HepG2 (cell line): ENCODE results near the gene NAB2. TPM values are rescaled to one million over a fixed set of nuclear protein-coding genes. Genes with fewer than 3 reads are reported as not detected.

ENCODE experiments used
- FOXC1 ChIP-seq: sonication (generic); formaldehyde crosslinking; IDR thresholded peaks from 2 replicates; pipeline ENCODE4 v1.8.0; 2022; ENCODE audit warnings: mild to moderate bottlenecking, missing genetic modification reagents, borderline replicate concordance
- JUND ChIP-seq: sonication (generic); formaldehyde crosslinking; IDR thresholded peaks from 2 replicates; pipeline ENCODE4 v1.8.0; 2022; ENCODE audit warnings: mild to moderate bottlenecking, missing genetic modification reagents
- KLF13 ChIP-seq: sonication (generic); formaldehyde crosslinking; IDR thresholded peaks from 2 replicates; pipeline ENCODE4 v1.4.0; 2020; ENCODE audit warnings: mild to moderate bottlenecking, missing genetic modification reagents
- MAFG ChIP-seq: sonication (generic); formaldehyde crosslinking; IDR thresholded peaks from 2 replicates; pipeline ENCODE4 v1.5.1; 2020; ENCODE audit warnings: mild to moderate bottlenecking, missing genetic modification reagents
- MAZ ChIP-seq, 2 experiments: sonication (generic) in 1 of 2; formaldehyde crosslinking in 1 of 2; IDR thresholded peaks; 2 replicates each; pipeline versions ENCODE4 v1.5.0 to v1.6.1; 2012 to 2020; ENCODE audit warnings: low read depth in 2 of 2, mild to moderate bottlenecking in 2 of 2, borderline replicate concordance in 1 of 2, improper control_type of control experiment in 1 of 2, low read length in 1 of 2, missing genetic modification reagents in 1 of 2, moderate library complexity in 1 of 2
- MNT ChIP-seq: fragments of 450-650 bp; IDR thresholded peaks from 2 replicates; pipeline ENCODE4 v1.6.1; 2016
- REL ChIP-seq: sonication (generic); formaldehyde crosslinking; conservative IDR thresholded peaks from 2 replicates; pipeline ENCODE4 v1.8.0; 2022; ENCODE audit warnings: mild to moderate bottlenecking, missing genetic modification reagents, moderate library complexity
- SMARCC2 ChIP-seq: fragments of 450-650 bp; IDR thresholded peaks from 2 replicates; pipeline ENCODE4 v1.6.1; 2017; ENCODE audit warnings: antibody characterized with exemption, mild to moderate bottlenecking
- TAF1 ChIP-seq: sonication (generic); formaldehyde crosslinking; IDR thresholded peaks from 2 replicates; pipeline ENCODE4 v1.4.0; 2020; ENCODE audit warnings: missing genetic modification reagents
- TBX2 ChIP-seq: sonication (generic); formaldehyde crosslinking; IDR thresholded peaks from 2 replicates; pipeline ENCODE4 v1.5.0; 2020; ENCODE audit warnings: missing genetic modification reagents, mild to moderate bottlenecking, borderline replicate concordance
- THRA ChIP-seq: sonication (generic); formaldehyde crosslinking; IDR thresholded peaks from 2 replicates; pipeline ENCODE4 v1.4.0; 2020; ENCODE audit warnings: missing genetic modification reagents, borderline replicate concordance
- YY1 ChIP-seq: IDR thresholded peaks from 2 replicates; pipeline ENCODE4 v1.6.1; 2011; ENCODE audit warnings: low read length, low read depth, moderate library complexity, mild to moderate bottlenecking; ENCODE audit not compliant: insufficient read depth, insufficient replicate concordance
- ZBTB7B ChIP-seq: sonication (generic); formaldehyde crosslinking; IDR thresholded peaks from 2 replicates; pipeline ENCODE4 v1.4.0; 2020; ENCODE audit warnings: missing genetic modification reagents
- ZNF264 ChIP-seq: sonication (generic); formaldehyde crosslinking; IDR thresholded peaks from 2 replicates; pipeline ENCODE4 v1.4.0; 2020; ENCODE audit warnings: missing genetic modification reagents
- ZNF644 ChIP-seq: IDR thresholded peaks from 2 replicates; pipeline ENCODE4 v1.6.1; 2016; ENCODE audit warnings: low read depth
- ZSCAN20 ChIP-seq: sonication (generic); formaldehyde crosslinking; IDR thresholded peaks from 2 replicates; pipeline ENCODE4 v1.4.0; 2020; ENCODE audit warnings: missing genetic modification reagents, mild to moderate bottlenecking, borderline replicate concordance
- polyA plus RNA-seq, 8 experiments: library from polyadenylated mRNA; depleted of rRNA in 3 of 8; stranded (reverse) in 7 of 8; unstranded in 1 of 8; fragments of >200 nt; fragmentation: Illumina TruSeq in 4 of 8; extraction: Trizol in 4 of 8; gene quantifications; 2 replicates each; pipeline versions ENCODE4 v1.2.1 to v1.2.3, GENCODE V29; 2011 to 2016; ENCODE audit warnings: low read depth in 4 of 8, missing spikeins in 1 of 8, mixed read lengths in 1 of 8; ENCODE audit not compliant: insufficient read depth in 1 of 8
- total RNA-seq, 5 experiments: library from RNA; depleted of rRNA; stranded (reverse); fragments of >200 nt; fragmentation: Illumina TruSeq; extraction: Trizol; gene quantifications; 2 replicates each; pipeline ENCODE4 v1.2.3, GENCODE V29; 2016; ENCODE audit warnings: low read depth in 1 of 5

NAB2 gene
- total and polyA plus RNA-seq, 2 of the 13 experiments (the other 11 are each of a cell fraction or from before 2014, with no cell fraction given) = 11.7 to 12.9 TPM

- TF ChIP-seq MNT (peak; percentile 11; the same call in 1 of the 2 replicates), MAZ (IDR thresholded peaks at IDR 0.05; ENCODE audit: borderline replicate concordance, low read depth, low read length) (0 out of 2 replicates have a peak, but pooled peaks have one; percentile 42), MAZ (CRISPR knock-in tag; IDR thresholded peaks at IDR 0.05; ENCODE audit: low read depth) (peak; percentile 36; the same call in 1 of the 2 replicates), TAF1 (CRISPR knock-in tag) (peak; percentile 59), YY1 (no peak), ZSCAN20 (no peak), KLF13 (CRISPR knock-in tag) (no peak), SMARCC2 (no peak), REL (CRISPR knock-in tag) (no peak), TBX2 (CRISPR knock-in tag) (peak; percentile 5; the same call in 1 of the 2 replicates), ZBTB7B (CRISPR knock-in tag) (peak; percentile 66), MAFG (CRISPR knock-in tag) (no peak), THRA (peak; percentile 29; the same call in 1 of the 2 replicates), ZNF644 (no peak), JUND (CRISPR knock-in tag) (0 out of 2 replicates have a peak, but pooled peaks have one; percentile 39), FOXC1 (0 out of 2 replicates have a peak, but pooled peaks have one; percentile 64), ZNF264 (no peak)
These were observed 39.0 kb downstream of the NAB2 start, which contains the start of gene LRP1 (continued) for GRCh38 chr12:57127726-57128518.
